B cell (primary cell): ENCODE results near the gene PDZD2. TPM values are rescaled to one million over a fixed set of nuclear protein-coding genes. Genes with fewer than 3 reads are reported as not detected.

Source experiments
- ATAC-seq: fragments of 200-7000 bp; cut with Tn5 transposase; one replicate; pipeline ENCODE4 v1.10.0; 2021; ENCODE audit warnings: low read depth, mild to moderate bottlenecking, moderate number of reproducible peaks, moderate library complexity
- CTCF ChIA-PET: fragments of 350-600 bp; sonication (Branson Sonifier 250); formaldehyde crosslinking; loops from one replicate; lab custom pipeline; 2021; ENCODE audit warnings: antibody characterized with exemption, inconsistent platforms; lab: Charles Lee
- POLR2A ChIA-PET: fragments of 350-600 bp; sonication (Branson Sonifier 250); formaldehyde crosslinking; loops from one replicate; lab custom pipeline; 2021; ENCODE audit warnings: antibody characterized with exemption; lab: Charles Lee
- DNase-seq: peaks from one replicate; pipeline ENCODE4 v3.0.0; 2013
- H2AFZ ChIP-seq: 2 replicates; pipeline ENCODE4 v1.6.1; 2012; ENCODE audit warnings: mild to moderate bottlenecking, low read depth, low read length; ENCODE audit not compliant: insufficient read depth, poor library complexity, severe bottlenecking
- H3K27ac ChIP-seq, 2 donors: 1 replicate in 1 of 2; 2 replicates in 1 of 2; pipeline ENCODE4 v1.5.1; 2012 to 2013; ENCODE audit warnings: low read length in 2 of 2, mild to moderate bottlenecking in 2 of 2, moderate library complexity in 1 of 2
- H3K27me3 ChIP-seq, 4 experiments: fragments of 200-600 bp in 1 of 4; sonication (generic) in 1 of 4; replicated peaks in 1 of 4; 1 replicate in 2 of 4; 2 replicates in 2 of 4; pipeline versions ENCODE4 v1.6.1 to v1.7.0; 2013 to 2016; ENCODE audit warnings: low read length in 3 of 4, mild to moderate bottlenecking in 2 of 4, mixed read lengths in 1 of 4, moderate library complexity in 1 of 4; ENCODE audit not compliant: insufficient read depth in 4 of 4, control insufficient read depth in 3 of 4; ENCODE audit errors: control extremely low read depth in 1 of 4
- H3K36me3 ChIP-seq, 2 experiments: replicated peaks in 1 of 2; 1 replicate in 1 of 2; 2 replicates in 1 of 2; pipeline versions ENCODE4 v1.6.1 to v1.7.1; 2013; ENCODE audit warnings: low read length in 1 of 2; ENCODE audit not compliant: insufficient read depth in 2 of 2, control insufficient read depth in 1 of 2; ENCODE audit errors: control extremely low read depth in 1 of 2, extremely low read depth in 1 of 2
- H3K4me1 ChIP-seq, 2 donors: fragments of 200-600 bp in 1 of 2; sonication (generic) in 1 of 2; 1 replicate in 1 of 2; 2 replicates in 1 of 2; pipeline versions ENCODE4 v1.5.1 to v1.6.1; 2013 to 2017; ENCODE audit warnings: low read length in 2 of 2; ENCODE audit not compliant: control insufficient read depth in 2 of 2, insufficient read depth in 2 of 2
- H3K4me2 ChIP-seq: replicated peaks from 2 replicates; pipeline ENCODE3; 2012; ENCODE audit warnings: mild to moderate bottlenecking, low read depth, low read length; ENCODE audit not compliant: poor library complexity, severe bottlenecking
- H3K4me3 ChIP-seq, 5 experiments: fragments of 200-600 bp in 1 of 5; sonication (generic) in 1 of 5; 1 replicate in 3 of 5; 2 replicates in 2 of 5; pipeline versions ENCODE4 v1.5.1 to v1.7.0; 2011 to 2016; ENCODE audit warnings: low read length in 4 of 5, mild to moderate bottlenecking in 4 of 5, low read depth in 2 of 5, control low read depth in 1 of 5, moderate library complexity in 1 of 5; ENCODE audit not compliant: insufficient read depth in 1 of 5; ENCODE audit errors: control extremely low read depth in 1 of 5, extremely low read depth in 1 of 5
- H3K79me2 ChIP-seq: fragments of 200-600 bp; sonication (generic); one replicate; pipeline ENCODE4 v1.6.0; 2016; ENCODE audit warnings: low read length; ENCODE audit not compliant: control insufficient read depth, insufficient read depth
- H3K9ac ChIP-seq: fragments of 200-600 bp; sonication (generic); 2 replicates; pipeline ENCODE4 v1.6.1; 2017; ENCODE audit warnings: mild to moderate bottlenecking, low read length, moderate library complexity
- H3K9me3 ChIP-seq, 3 donors: one replicate each; pipeline versions ENCODE4 v1.6.1 to v1.7.1; 2013; ENCODE audit warnings: low read length in 2 of 3; ENCODE audit not compliant: control insufficient read depth in 2 of 3, insufficient read depth in 1 of 3; ENCODE audit errors: control extremely low read depth in 1 of 3
- H4K20me1 ChIP-seq: 2 replicates; pipeline ENCODE4 v1.6.0; 2012; ENCODE audit warnings: mild to moderate bottlenecking, low read length; ENCODE audit not compliant: insufficient read depth, control insufficient read depth, poor library complexity, severe bottlenecking
- H3K27ac Mint-ChIP-seq: one replicate; pipeline ENCODE4 v1.8.0; 2021; ENCODE audit warnings: mixed read lengths
- H3K27me3 Mint-ChIP-seq: one replicate; pipeline ENCODE4 v1.8.0; 2021; ENCODE audit warnings: mixed read lengths
- H3K4me1 Mint-ChIP-seq: one replicate; pipeline ENCODE4 v1.8.0; 2021; ENCODE audit warnings: mixed read lengths
- H3K4me3 Mint-ChIP-seq: one replicate; pipeline ENCODE4 v1.8.0; 2021; ENCODE audit warnings: mixed read lengths
- H3K9me3 Mint-ChIP-seq: one replicate; pipeline ENCODE4 v1.8.0; 2022; ENCODE audit warnings: mixed read lengths; ENCODE audit not compliant: insufficient read depth
- EZH2 ChIP-seq: IDR thresholded peaks from 2 replicates; pipeline ENCODE4 v1.6.1; 2012; ENCODE audit warnings: borderline replicate concordance, low read depth, mild to moderate bottlenecking, moderate library complexity, low read length; ENCODE audit not compliant: insufficient read depth, poor library complexity, severe bottlenecking
- WGBS: methylation state at CpG from one replicate; pipeline ENCODE4 v1.1.5; 2013; ENCODE audit warnings: missing lambda C conversion rate; ENCODE audit not compliant: insufficient coverage; 5-methylcytosine and 5-hydroxymethylcytosine counted together
- intact Hi-C: fragments of 100-400 bp; cut with micrococcal nuclease; formaldehyde crosslinking; loops from one replicate; pipeline ENCODE4 v1.10.0; 2022
- polyA plus RNA-seq: library from polyadenylated mRNA; depleted of rRNA; stranded (reverse); fragments of >200 nt; gene quantifications from 2 replicates; pipeline ENCODE4 v1.2.3, GENCODE V29; 2012
- total RNA-seq, 2 donors: library from RNA; stranded (reverse); fragments of 120-200 nt in 1 of 2; gene quantifications; 1 replicate in 1 of 2; 2 replicates in 1 of 2; pipeline versions ENCODE4 v1.2.3 to v1.2.4, GENCODE V29; 2013 to 2022
- TF ChIP-seq, protein P1 (sequence below): fragments of 200-600 bp; IDR thresholded peaks from one replicate; pipeline ENCODE4 v1.8.0; 2022; ENCODE audit warnings: antibody characterized with exemption, mild to moderate bottlenecking

Gene PDZD2
- total and polyA plus RNA-seq, 2 donors (not counting 1 experiment from before 2014, with no cell fraction given): not detected

GRCh38 chr5:32158679-32158975, 519.7 kb downstream of the PDZD2 start:
- Mint-ChIP-seq H3K27me3 (no peaks in the 10 kb centered on the region), H3K4me3 (no peak overlapping the region), H3K4me1 (peaks cover 30% of the 10 kb centered on the region), H3K9me3 (no peaks in the 10 kb centered on the region), H3K27ac (no peak overlapping the region)
- H3K36me3 ChIP-seq: peaks cover 4% of the 10 kb centered on the region in 2 experiments
- peaks cover 9 to 10% of the 10 kb centered on the region in 2 donors for H3K4me1 ChIP-seq
- H3K27me3 ChIP-seq: no peaks in the 10 kb centered on the region
- peaks cover 76% of the 10 kb centered on the region for H4K20me1 ChIP-seq
- POLR2A ChIA-PET: no interaction called here
- intact Hi-C loops: no loop called here
- H3K4me2 ChIP-seq: no peak overlapping the region
- H3K79me2 ChIP-seq: peaks cover 96% of the 10 kb centered on the region
- 95% methylated on average over 2 of the region's 2 CpGs for WGBS
- H3K4me3 ChIP-seq: no peak overlapping the region
- no peak overlapping the region for H2AFZ ChIP-seq
- ATAC-seq (no peak), DNase-seq (no peak)
- H3K9me3 ChIP-seq: no peaks in the 10 kb centered on the region
- CTCF ChIA-PET: no interaction called here
- no peak overlapping the region for H3K9ac ChIP-seq
- no peak overlapping the region for H3K27ac ChIP-seq
- TF ChIP-seq, protein P1, sequence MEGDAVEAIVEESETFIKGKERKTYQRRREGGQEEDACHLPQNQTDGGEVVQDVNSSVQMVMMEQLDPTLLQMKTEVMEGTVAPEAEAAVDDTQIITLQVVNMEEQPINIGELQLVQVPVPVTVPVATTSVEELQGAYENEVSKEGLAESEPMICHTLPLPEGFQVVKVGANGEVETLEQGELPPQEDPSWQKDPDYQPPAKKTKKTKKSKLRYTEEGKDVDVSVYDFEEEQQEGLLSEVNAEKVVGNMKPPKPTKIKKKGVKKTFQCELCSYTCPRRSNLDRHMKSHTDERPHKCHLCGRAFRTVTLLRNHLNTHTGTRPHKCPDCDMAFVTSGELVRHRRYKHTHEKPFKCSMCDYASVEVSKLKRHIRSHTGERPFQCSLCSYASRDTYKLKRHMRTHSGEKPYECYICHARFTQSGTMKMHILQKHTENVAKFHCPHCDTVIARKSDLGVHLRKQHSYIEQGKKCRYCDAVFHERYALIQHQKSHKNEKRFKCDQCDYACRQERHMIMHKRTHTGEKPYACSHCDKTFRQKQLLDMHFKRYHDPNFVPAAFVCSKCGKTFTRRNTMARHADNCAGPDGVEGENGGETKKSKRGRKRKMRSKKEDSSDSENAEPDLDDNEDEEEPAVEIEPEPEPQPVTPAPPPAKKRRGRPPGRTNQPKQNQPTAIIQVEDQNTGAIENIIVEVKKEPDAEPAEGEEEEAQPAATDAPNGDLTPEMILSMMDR: no peak
- TF ChIP-seq EZH2: no peak

DNA sequence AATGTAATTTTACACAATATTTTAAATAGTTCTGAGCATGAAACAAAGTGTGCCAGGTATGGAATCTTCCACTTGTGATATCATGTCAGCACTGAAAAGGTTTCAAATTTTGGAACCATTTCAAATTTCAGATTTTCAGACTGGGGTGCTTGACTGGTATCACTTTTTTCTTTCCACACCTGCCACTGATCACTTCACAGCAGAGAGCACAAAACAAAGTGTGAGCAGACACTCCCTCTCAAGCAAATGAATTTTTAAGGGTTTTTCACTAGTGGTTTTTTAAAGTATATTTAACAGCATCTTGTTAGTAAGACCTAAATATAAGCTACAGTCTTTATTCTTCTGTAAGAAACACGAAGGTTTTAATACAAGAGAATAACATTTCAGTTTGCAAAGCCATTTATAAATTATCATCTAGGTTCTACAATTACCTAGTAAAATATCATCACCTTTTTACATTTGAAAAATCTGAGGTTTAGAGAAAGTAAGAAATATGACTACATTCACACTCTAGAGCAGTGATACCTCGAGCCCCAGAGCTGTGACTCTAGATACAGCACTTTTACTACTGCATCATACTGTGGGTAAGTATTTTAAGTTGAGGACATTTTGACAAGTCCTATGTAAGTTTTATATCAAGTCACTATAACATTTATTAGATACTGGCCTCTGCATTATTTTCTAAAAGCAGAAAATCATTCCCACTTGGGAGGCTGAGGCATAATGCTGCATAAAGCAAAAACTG, 520.6 kb downstream of the PDZD2 start:
- ChIA-PET POLR2A (no interaction called here), CTCF (no interaction called here)
- no peak overlapping the region for H3K27ac ChIP-seq
- H3K9me3 ChIP-seq: no peaks in the 10 kb centered on the region
- TF ChIP-seq, protein P1: no peak
- no peak for TF ChIP-seq EZH2
- H3K4me1 ChIP-seq: peaks cover 14 to 16% of the 10 kb centered on the region in 2 donors
- no peak overlapping the region for H3K4me3 Mint-ChIP-seq
- no peak for DNase-seq
- intact Hi-C loops: no loop called here
- H3K4me1 Mint-ChIP-seq: peaks cover 30% of the 10 kb centered on the region
- H3K36me3 ChIP-seq: peaks cover 4% of the 10 kb centered on the region in 2 experiments
- H3K9ac ChIP-seq: no peak overlapping the region
- H3K4me3 ChIP-seq: no peak overlapping the region
- no peak overlapping the region for H3K27ac Mint-ChIP-seq
- ATAC-seq: no peak
- no CpG with 5 or more reads among the region's 2 CpGs for WGBS
- H3K27me3 ChIP-seq: no peaks in the 10 kb centered on the region
- no peaks in the 10 kb centered on the region for H3K9me3 Mint-ChIP-seq
- H3K79me2 ChIP-seq: peaks cover 93% of the 10 kb centered on the region
- H2AFZ ChIP-seq: no peak overlapping the region
- H3K27me3 Mint-ChIP-seq: no peaks in the 10 kb centered on the region
- peaks cover 67% of the 10 kb centered on the region for H4K20me1 ChIP-seq
- peak overlapping the region; percentile 6 for H3K4me2 ChIP-seq
